Measurements from ENCODE around the gene ATOH8. TPM values are rescaled to one million over a fixed set of nuclear protein-coding genes. Genes with fewer than 3 reads are reported as not detected.

The ATOH8 gene
- total RNA-seq, 1 experiment from 2014 or later = 0.20 TPM

GRCh38 chr2:85729825-85730510, 23.8 kb upstream of the ATOH8 start:
- H3K9ac ChIP-seq (ENCODE audit: extremely low read depth, insufficient read length, low read length) = no peak overlapping the region
- TF ChIP-seq, protein P1, sequence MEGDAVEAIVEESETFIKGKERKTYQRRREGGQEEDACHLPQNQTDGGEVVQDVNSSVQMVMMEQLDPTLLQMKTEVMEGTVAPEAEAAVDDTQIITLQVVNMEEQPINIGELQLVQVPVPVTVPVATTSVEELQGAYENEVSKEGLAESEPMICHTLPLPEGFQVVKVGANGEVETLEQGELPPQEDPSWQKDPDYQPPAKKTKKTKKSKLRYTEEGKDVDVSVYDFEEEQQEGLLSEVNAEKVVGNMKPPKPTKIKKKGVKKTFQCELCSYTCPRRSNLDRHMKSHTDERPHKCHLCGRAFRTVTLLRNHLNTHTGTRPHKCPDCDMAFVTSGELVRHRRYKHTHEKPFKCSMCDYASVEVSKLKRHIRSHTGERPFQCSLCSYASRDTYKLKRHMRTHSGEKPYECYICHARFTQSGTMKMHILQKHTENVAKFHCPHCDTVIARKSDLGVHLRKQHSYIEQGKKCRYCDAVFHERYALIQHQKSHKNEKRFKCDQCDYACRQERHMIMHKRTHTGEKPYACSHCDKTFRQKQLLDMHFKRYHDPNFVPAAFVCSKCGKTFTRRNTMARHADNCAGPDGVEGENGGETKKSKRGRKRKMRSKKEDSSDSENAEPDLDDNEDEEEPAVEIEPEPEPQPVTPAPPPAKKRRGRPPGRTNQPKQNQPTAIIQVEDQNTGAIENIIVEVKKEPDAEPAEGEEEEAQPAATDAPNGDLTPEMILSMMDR (conservative IDR thresholded peaks at IDR 0.05) = no peak
- no peak overlapping the region for H3K23ac ChIP-seq (ENCODE audit: insufficient read length, low read depth, low read length)
- no peak overlapping the region for H2BK20ac ChIP-seq (ENCODE audit: low read depth, low read length, poor library complexity, severe bottlenecking)
- no peak overlapping the region for H2BK120ac ChIP-seq (ENCODE audit: low read depth, low read length, poor library complexity, severe bottlenecking)
- no peak overlapping the region for H2BK15ac ChIP-seq (ENCODE audit: low read depth, low read length)
- no peak overlapping the region for H4K5ac ChIP-seq (ENCODE audit: insufficient read length, low read depth, low read length)
- H2BK12ac ChIP-seq (ENCODE audit: insufficient read length, low read depth, low read length) = no peak overlapping the region
- no peak overlapping the region for H3T11ph ChIP-seq (ENCODE audit: low read length)
- H3K4me1 Mint-ChIP-seq = 0 out of 4 replicates have a peak, but pooled peaks cover 0 to 3% of the 10 kb centered on the region in 2 experiments
- H3K4me2 ChIP-seq (ENCODE audit: insufficient read depth, insufficient read length, low read length) = no peak overlapping the region
- no peaks in the 10 kb centered on the region for H3K9me3 ChIP-seq (ENCODE audit: control insufficient read depth, low read depth, low read length)
- no peak overlapping the region for H3K14ac ChIP-seq (ENCODE audit: insufficient read depth, low read length)
- H3K4ac ChIP-seq (ENCODE audit: low read depth, low read length) = no peak overlapping the region
- H3K4me3 Mint-ChIP-seq = no peak overlapping the region
- no peaks in the 10 kb centered on the region for H3K27me3 ChIP-seq (ENCODE audit: insufficient read depth, low read length)
- H2AK5ac ChIP-seq (ENCODE audit: insufficient read length, low read length) = no peak overlapping the region
- H3K27me3 Mint-ChIP-seq (ENCODE audit: low read depth) = peaks cover 20% of the 10 kb centered on the region
- no peaks in the 10 kb centered on the region for H3K9me3 Mint-ChIP-seq
- no peak overlapping the region for H3K27ac Mint-ChIP-seq
- no peaks in the 10 kb centered on the region for H3K4me1 ChIP-seq (ENCODE audit: insufficient read depth, low read length)
- H3K18ac ChIP-seq (ENCODE audit: insufficient read length, low read depth, low read length) = no peak overlapping the region
- no peak overlapping the region for H2AFZ ChIP-seq (ENCODE audit: low read length)
- H3K79me1 ChIP-seq (ENCODE audit: insufficient read depth, low read depth, low read length, poor library complexity, severe bottlenecking) = no peaks in the 10 kb centered on the region
- H3K27ac ChIP-seq (ENCODE audit: insufficient read length, low read depth, low read length) = no peak overlapping the region
- no CpG with 5 or more reads among the region's 10 CpGs for WGBS (ENCODE audit: extremely low coverage, insufficient read length, low lambda C conversion rate)
- no peak overlapping the region for H3K56ac ChIP-seq (ENCODE audit: insufficient read length, low read depth, low read length)
- H3K23me2 ChIP-seq (ENCODE audit: insufficient read length, low read depth, low read length, poor library complexity, severe bottlenecking) = no peaks in the 10 kb centered on the region
- H3K79me2 ChIP-seq (ENCODE audit: insufficient read depth, low read length) = no peaks in the 10 kb centered on the region
- no peak overlapping the region for H4K8ac ChIP-seq (replicated peaks; ENCODE audit: insufficient read length, low read depth, low read length)
- H3K36me3 Mint-ChIP-seq (ENCODE audit: insufficient read depth in 1 of 3, low read depth in 3 of 3) = no peaks in the 10 kb centered on the region; a peak in 1 of 7 replicates
- H4K20me1 ChIP-seq (ENCODE audit: control insufficient read depth, insufficient read depth, insufficient read length) = no peaks in the 10 kb centered on the region
- H2BK5ac ChIP-seq (ENCODE audit: insufficient read length, low read length) = no peak overlapping the region
- H4K91ac ChIP-seq (ENCODE audit: insufficient read length, low read depth, low read length) = no peak overlapping the region
- DNase-seq = no peak
